Fibroblast of skin of abdomen (primary cell): ENCODE results near the gene CPNE4.
A peak's percentile ranks its signal among the peaks of the same experiment; 100 is the strongest.
"Not testable (repeated sequence)": the region's sequence is repeated elsewhere in the genome, so short reads cannot be mapped to it uniquely, and the experiment has no call there.

Source experiments
- DNase-seq: peaks from one replicate; pipeline ENCODE4 v3.0.0-alpha.2; 2013

CPNE4 gene

GRCh38 chr3:131526801-131527347 lies 507.9 kb downstream of the CPNE4 start:
- peak; percentile 74 for DNase-seq

- no peak for DNase-seq
Measured at GRCh38 chr3:131518680-131519079, 516.1 kb downstream of the CPNE4 start.

GRCh38 chr3:131505421-131505820 lies 529.4 kb downstream of the CPNE4 start:
- no peak for DNase-seq

- peak; percentile 18 for DNase-seq
Measured at GRCh38 chr3:131503320-131503635, 531.5 kb downstream of the CPNE4 start.

- DNase-seq = peak; percentile 89
Measured at GRCh38 chr3:131502530-131503319, 532.1 kb downstream of the CPNE4 start, which contains the start of gene MRPL3. Gene MRPL3 (minus strand): TSS chr3:131502971. CDS start chr3:131502821, 150 bp downstream.

GRCh38 chr3:131501949-131502348 lies 532.9 kb downstream of the CPNE4 start:
- DNase-seq = no peak

- DNase-seq = no peak
Measured at GRCh38 chr3:131494706-131495105, 540.1 kb downstream of the CPNE4 start.

- no peak for DNase-seq
Measured at GRCh38 chr3:131491775-131492174, 543.0 kb downstream of the CPNE4 start.

- DNase-seq = no peak
Measured at GRCh38 chr3:131491084-131491483, 543.7 kb downstream of the CPNE4 start.

- DNase-seq = not testable (repeated sequence)
Measured at GRCh38 chr3:131486545-131486944, 548.3 kb downstream of the CPNE4 start.

GRCh38 chr3:131485119-131485518 lies 549.7 kb downstream of the CPNE4 start:
- no peak for DNase-seq

- DNase-seq = no peak
Measured at GRCh38 chr3:131484496-131485111, 550.2 kb downstream of the CPNE4 start.
